Measurements from ENCODE around the gene CRB2. TPM values are rescaled to one million over a fixed set of nuclear protein-coding genes. Genes with fewer than 3 reads are reported as not detected.

Gene CRB2
- total RNA-seq, 2 donors from 2014 or later = 1.6 to 3.5 TPM

GRCh38 chr9:123378956-123379660 is 23.1 kb downstream of the CRB2 start:
- Histone ChIP-seq H3K4me3 (no peak overlapping the region), H3K4me1 (peaks cover 0 to 9% of the 10 kb centered on the region in 2 donors), H3K27me3 (no peaks in the 10 kb centered on the region), H3K27ac (no peak overlapping the region), H3K36me3 (peaks cover 6% of the 10 kb centered on the region), H3K9me3 (no peaks in the 10 kb centered on the region)
- TF ChIP-seq CTCF (IDR thresholded peaks at IDR 0.05) = no peak
- no peak for DNase-seq (ENCODE audit: low spot score)

GRCh38 chr9:123380852-123381705 is 25.1 kb downstream of the CRB2 start:
- H3K4me3 ChIP-seq = no peak overlapping the region
- H3K9me3 ChIP-seq = no peaks in the 10 kb centered on the region
- H3K36me3 ChIP-seq = peaks cover 6% of the 10 kb centered on the region
- no peak for TF ChIP-seq CTCF (IDR thresholded peaks at IDR 0.05)
- no peak overlapping the region for H3K27ac ChIP-seq
- H3K27me3 ChIP-seq = no peaks in the 10 kb centered on the region
- H3K4me1 ChIP-seq = peaks cover 0 to 1% of the 10 kb centered on the region in 2 donors
- DNase-seq (ENCODE audit: low spot score) = no peak

- no peaks in the 10 kb centered on the region for H3K27me3 ChIP-seq
- no peak for TF ChIP-seq CTCF (IDR thresholded peaks at IDR 0.05)
- no peak overlapping the region for H3K4me3 ChIP-seq
- peaks cover 6% of the 10 kb centered on the region for H3K36me3 ChIP-seq
- H3K4me1 ChIP-seq = no peaks in the 10 kb centered on the region
- no peak for DNase-seq (ENCODE audit: low spot score)
- H3K9me3 ChIP-seq = no peaks in the 10 kb centered on the region
- H3K27ac ChIP-seq = no peak overlapping the region
Measured at GRCh38 chr9:123382653-123383511, 26.9 kb downstream of the CRB2 start.

GRCh38 chr9:123383512-123384170 is 27.6 kb downstream of the CRB2 start:
- no peaks in the 10 kb centered on the region for H3K27me3 ChIP-seq
- TF ChIP-seq CTCF (IDR thresholded peaks at IDR 0.05) = no peak
- no peaks in the 10 kb centered on the region for H3K9me3 ChIP-seq
- H3K27ac ChIP-seq = no peak overlapping the region
- no peak overlapping the region for H3K4me3 ChIP-seq
- H3K4me1 ChIP-seq = no peaks in the 10 kb centered on the region
- peaks cover 6% of the 10 kb centered on the region for H3K36me3 ChIP-seq
- no peak for DNase-seq (ENCODE audit: low spot score)

GRCh38 chr9:123387686-123388085 is 31.7 kb downstream of the CRB2 start:
- no peak for DNase-seq (ENCODE audit: low spot score)
- H3K27ac ChIP-seq = no peak overlapping the region
- H3K9me3 ChIP-seq = no peaks in the 10 kb centered on the region
- TF ChIP-seq CTCF (IDR thresholded peaks at IDR 0.05) = no peak
- no peak overlapping the region for H3K4me3 ChIP-seq
- H3K27me3 ChIP-seq = no peaks in the 10 kb centered on the region
- H3K36me3 ChIP-seq = no peaks in the 10 kb centered on the region
- H3K4me1 ChIP-seq = no peaks in the 10 kb centered on the region

Measured in right atrium auricular region (tissue), 2 donors.